ENCODE results near the gene COPS8.

The COPS8 gene

GRCh38 chr2:237085248-237086221 is at the start of gene COPS8:
Gene COPS8, plus strand, starts transcription at chr2:237085889. Its CDS starts 76 bp downstream, at chr2:237085965.
- peak; percentile 83 to 91 for DNase-seq

DNA sequence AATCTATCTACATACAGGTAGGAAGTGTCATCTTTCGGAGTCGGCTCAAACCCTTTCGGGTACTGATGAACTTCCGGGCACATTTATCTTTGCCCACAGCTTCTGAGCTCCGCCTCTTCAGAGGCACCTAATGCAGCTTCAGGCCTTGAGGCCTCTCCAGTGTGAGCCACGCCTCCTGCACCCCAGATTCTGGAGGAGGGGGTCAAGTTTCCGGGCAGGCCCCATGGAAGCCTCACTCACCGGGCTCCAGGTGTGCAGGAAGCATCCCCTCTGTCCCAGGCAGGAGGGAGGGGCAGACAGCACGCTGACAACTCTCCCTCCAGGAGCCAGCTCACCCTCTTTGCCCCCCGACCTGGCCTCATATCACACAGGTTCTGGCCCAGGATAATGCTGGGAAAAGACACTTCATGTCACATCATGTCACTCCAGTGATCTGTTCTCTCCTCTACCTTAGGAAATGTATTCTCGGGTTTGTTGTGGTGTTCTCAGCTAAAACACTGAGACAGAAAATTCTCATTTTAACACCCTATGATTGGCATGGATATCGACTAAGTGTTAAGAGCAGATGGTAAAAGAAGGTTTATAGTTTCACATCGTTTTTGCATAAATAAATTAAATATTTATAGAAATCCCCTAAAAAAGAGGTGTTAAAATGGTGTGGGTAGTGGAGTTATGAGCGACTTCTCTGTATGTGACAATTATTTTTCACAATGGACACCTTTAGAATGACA is 46.2 kb upstream of the COPS8 start:
- DNase-seq = no peak

GRCh38 chr2:237041231-237041630 is 44.5 kb upstream of the COPS8 start:
- no peak for DNase-seq

DNA sequence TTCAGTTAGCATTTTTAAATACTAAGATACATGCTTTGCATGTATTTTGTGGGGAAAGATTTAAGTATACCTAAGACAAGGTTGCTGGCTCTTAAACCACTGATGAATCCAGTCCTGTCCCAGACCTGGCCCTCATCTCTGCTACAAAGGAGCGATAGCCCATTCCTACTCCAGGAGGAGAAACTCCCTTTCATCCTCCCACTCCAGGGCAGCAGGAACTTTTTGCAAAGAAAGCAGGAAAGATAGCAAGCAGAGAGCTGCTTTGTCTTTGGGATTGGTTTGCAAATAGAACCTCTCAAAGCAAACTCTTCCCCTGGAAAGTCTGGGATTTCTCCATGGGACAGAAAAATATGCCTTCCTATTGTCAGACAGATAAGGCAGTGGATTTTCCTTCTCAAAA is 43.6 kb upstream of the COPS8 start:
- DNase-seq = no peak

DNA sequence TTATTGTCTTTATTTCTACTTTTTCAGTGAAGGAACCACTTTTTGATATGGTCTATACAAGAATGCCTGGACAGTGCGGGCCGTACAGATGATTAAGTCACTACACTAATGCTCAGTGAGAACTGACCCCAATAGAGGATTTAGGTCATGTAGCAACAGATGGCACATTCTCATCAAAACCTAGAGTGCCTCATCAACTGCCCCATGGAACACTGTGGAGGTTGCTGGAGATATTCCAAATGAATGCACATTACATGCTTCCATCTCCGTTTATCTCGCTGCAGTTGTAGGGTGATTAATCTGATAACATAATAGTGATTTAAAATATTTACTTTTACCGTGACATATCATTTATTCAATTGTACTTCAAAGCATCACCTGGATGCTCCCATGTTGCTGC is 41.8 kb upstream of the COPS8 start:
- no peak for DNase-seq

GRCh38 chr2:237044281-237044680 is 41.4 kb upstream of the COPS8 start:
- DNase-seq = no peak

DNA sequence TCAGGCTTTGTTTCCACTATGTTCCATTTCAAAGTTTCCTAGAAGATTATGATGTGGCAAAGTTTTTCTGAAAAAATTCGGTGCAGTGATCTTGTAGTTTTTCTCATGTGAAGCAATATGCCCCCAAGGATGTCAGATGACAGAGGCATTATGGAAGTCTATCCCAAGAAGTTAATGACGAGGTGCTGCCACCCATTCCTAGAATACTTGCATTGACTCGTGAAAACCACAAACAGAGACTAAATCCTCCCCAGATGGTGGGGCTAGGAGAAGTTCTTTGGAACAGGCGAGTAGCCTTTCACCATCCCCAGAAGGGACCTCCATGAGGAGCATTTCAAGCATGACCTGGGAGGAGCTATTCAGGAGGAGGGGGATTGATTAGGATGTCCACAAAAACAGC is 40.2 kb upstream of the COPS8 start:
- DNase-seq = no peak

- DNase-seq = no peak
Observed at GRCh38 chr2:237048595-237048994, 37.1 kb upstream of the COPS8 start.

DNA sequence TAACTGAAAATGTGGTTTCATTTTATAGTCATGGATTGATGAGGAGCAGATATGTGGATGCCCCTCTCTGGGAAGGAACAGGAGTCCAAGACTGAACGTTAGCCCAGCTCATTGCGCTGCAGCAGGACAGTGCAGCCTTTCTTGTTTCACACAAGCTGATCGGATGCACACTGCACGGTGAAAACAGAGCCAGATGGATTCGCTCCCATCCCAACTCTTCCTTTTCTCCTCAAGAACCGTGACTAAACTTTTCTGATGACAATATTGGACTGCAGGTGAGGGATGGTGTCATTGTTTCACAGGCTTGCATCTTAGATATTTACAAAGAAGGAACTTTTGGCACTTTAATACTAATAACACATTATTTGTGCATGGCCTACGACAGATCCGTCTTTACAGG is 33.8 kb upstream of the COPS8 start:
- DNase-seq = no peak

GRCh38 chr2:237053066-237053465 is 32.6 kb upstream of the COPS8 start:
- no peak for DNase-seq

DNA sequence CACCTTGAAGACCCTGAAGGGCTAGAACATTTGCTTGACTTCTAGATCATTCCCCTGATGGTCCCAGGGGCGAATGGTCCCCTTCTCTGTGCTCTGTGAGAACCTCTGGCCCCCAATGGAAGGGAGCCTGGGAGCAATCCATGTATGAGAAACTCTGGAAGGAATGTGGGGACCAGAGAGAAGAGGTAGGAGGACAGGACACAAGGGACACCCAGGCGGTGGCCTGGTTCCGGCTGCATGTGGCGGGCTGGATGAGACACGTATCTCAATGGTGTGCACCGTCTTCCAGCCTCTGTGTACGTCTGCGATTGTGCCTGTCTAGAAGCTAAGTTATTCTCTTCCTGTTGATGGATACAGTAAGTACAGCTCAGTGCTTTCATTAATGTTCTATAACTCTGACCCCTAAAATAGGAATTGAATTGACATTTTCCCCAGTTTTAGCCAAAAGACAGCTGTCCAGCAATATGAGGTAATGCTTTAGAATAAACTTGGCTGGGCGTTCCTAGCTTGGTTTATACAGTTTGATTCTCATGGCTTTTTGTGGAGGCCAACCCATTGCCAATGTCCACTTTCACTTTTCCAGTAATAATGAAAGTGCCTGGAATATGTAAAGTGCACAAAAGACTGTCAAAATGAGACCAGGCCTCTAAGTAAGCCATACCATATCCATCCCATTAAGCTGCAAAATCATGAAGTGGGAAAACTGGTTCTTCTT is 30.1 kb upstream of the COPS8 start:
- no peak for DNase-seq

- DNase-seq = no peak
Observed at GRCh38 chr2:237056287-237056875, 29.3 kb upstream of the COPS8 start.

DNA sequence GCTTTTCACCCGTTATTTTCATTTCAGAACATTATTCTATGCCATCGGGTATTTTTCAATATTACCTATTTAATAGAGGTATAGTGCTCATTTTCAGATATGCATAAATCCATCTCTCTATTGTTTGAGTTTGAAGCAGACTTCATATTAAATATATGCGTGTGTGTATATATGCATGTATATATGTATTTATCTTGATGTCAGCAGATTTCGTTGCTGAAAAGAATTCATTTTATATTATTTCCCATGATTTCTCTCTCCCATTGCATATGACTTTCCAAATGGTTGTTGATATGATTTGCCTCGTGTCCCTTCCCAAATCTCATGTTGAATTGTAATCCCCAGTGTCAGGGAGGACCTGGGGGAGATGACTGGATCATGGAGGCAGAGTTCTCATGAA is 28.6 kb upstream of the COPS8 start:
- no peak for DNase-seq

DNA sequence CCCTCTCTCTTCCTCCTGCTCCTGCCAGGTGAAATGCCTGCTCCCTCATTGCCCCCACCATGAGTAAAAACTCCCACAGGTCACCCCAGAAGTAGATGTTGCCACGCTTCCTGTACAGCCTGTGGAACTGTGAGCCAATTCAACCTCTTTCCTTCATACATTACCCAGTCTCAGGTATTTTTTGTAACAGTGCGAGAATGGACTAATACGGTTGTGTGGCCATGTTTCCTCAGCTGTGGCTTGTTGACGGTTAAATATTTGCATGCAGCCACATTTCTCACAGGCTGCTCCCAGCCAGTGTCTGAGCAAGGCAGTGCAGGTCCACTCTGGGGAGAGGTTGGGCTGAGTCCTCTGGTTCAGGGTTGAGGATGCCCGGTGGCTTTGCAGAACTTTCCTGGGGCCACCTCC is 27.8 kb upstream of the COPS8 start:
- no peak for DNase-seq

DNA sequence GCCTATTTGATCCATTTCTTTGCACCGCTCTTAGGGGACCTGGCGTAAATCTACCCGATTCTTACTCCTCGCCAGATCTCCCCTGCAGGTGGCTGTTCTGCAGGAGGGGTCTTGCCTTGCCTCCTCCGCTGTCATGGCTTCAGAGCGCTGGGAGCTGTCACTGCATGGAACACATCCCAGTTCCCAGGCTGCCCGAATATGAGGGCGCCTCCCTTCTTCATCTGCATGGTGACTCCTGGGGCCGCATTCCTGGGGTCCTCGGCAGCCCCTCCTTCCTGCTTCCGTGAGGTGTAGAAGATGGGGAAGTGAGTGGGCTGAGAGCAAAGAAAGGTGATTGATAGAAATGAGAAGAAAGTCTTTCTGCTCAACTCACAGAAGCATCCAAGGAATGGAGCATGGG is 27.3 kb upstream of the COPS8 start:
- DNase-seq = no peak

DNA sequence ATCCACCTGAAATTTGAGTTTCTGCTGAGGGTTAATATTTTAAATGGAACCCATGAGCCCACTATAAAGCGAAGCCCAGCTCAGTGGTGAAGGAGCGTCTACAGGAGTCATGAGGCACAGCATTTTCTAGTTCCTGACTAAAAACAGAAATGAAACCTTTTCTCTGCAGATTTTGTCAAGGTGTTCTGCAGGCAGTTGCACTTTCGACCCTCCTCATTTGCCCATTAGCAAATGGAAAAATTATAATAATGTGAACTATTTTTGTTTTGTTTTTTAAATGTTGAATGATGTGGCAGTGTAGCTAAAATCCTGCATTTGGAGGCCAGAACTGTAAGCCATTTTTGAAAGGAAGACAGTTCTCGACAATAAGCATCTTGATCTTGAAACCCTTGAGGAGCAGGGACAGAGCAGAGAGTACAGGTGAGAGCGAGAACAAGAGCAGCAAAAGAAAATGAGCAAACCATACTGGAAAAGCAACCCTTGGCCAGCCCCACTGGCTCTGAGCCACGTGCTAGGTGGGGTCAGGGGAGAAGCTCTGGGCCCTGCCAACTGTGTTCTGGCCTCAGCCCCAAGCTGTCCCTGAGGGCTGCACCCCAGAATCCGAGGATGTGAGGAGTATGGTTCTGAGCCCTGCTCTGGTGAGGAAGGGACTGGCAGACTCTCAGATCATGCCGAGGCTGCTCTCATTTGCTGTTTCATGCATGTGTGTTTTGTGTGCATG is 26.4 kb upstream of the COPS8 start:
- DNase-seq = no peak

DNA sequence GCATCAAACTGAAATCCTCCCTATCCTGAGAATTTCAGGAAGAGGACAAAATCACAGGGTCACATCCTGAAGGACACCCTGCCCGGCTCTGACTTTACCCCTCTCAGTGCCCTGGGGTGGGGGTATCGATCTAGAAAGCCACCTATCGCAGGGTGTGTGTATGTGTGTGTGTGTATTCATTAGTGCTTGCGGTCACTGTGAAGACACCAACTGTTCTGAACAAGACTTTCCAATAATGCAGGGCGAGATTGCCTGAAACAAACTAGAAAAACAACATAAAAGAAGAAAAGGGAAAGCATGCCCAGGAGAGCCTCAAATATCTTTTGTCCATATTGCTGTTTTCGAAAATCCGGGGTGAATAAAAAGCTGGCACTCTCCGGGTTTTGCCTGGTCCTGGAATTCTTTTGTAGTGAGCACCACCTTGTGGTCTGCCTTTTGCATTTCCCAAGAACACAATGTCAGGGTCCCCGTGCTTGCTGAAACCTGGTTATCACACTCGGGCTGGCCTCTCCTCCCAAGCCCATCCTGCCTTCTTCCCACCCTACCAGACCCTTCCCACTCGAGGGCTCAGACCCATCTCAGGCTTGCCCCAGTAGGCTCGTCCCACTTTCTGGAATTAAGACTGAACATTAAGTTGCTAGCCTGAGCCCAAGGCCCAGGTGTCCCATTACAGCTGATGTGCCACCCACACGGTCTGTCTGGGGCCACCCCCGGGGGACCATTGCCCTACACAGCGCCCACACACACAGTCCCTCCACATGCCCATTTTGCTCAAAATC is 25.0 kb upstream of the COPS8 start:
- peak in 1 of 2 experiments; percentile 54 for DNase-seq

- no peak for DNase-seq
Observed at GRCh38 chr2:237061356-237061755, 24.3 kb upstream of the COPS8 start.

- DNase-seq = no peak
Observed at GRCh38 chr2:237062585-237062984, 23.1 kb upstream of the COPS8 start.

DNA sequence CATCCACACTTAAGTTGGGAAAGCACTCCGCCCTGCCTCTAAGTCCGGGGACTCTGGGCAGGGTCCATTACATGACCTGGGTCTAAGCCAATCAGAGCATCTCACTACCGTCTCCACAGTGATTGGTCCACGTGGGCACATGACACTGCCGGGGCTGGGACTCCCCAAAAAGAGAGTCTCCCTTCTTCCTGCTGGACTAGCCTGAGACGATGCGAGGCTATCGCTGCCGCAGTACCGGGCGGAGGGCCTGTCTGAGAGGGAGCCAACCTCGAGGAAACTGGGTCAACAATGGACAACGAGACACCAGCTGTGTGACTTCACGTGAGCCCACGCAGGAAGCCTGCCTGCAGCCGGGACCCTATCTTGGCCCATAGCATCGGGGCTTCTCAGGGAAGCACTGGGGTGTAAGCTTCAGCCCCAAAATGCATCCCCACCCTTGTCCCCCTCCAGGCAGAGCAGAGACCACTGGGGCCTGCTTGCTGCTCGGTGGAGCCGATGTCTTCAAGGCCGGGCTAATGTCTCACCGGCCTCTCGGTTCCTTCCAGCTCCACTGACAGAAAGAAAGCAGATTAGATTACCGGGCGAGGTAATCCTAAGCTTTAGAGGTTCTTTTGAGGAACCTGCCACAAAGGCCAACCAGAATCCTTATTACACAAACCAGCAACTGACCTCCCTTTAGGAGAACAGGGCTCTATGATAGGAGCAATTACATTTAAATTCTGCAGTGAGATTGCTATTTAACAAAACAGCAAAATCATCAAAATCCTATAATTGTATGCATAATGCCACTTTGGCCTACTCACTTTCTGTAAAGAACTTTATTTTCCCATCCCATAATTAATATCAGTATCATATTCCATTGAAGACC is 21.3 kb upstream of the COPS8 start:
- DNase-seq = no peak

GRCh38 chr2:237065071-237065377 is 20.7 kb upstream of the COPS8 start:
- no peak for DNase-seq
